Suprapubic skin (tissue), 4 donors: ENCODE measurements around the gene COL11A1. TPM values are rescaled to one million over a fixed set of nuclear protein-coding genes. Genes with fewer than 3 reads are reported as not detected.

Experiments
- DNase-seq, 2 donors: peaks; one replicate each; pipeline ENCODE4 v3.0.0-alpha.2; 2019; ENCODE audit warnings: low spot score in 2 of 2
- H3K27ac ChIP-seq: fragments of 200-600 bp; sonication (generic); one replicate; pipeline ENCODE4 v1.5.1; 2019
- H3K27me3 ChIP-seq: fragments of 200-600 bp; sonication (generic); one replicate; pipeline ENCODE4 v1.5.1; 2019
- H3K36me3 ChIP-seq: fragments of 200-600 bp; sonication (generic); one replicate; pipeline ENCODE4 v1.5.1; 2019
- H3K4me1 ChIP-seq: fragments of 200-600 bp; sonication (generic); one replicate; pipeline ENCODE4 v1.5.1; 2019
- H3K4me3 ChIP-seq: fragments of 200-600 bp; sonication (generic); one replicate; pipeline ENCODE4 v1.5.1; 2019; ENCODE audit warnings: mild to moderate bottlenecking
- H3K9me3 ChIP-seq: fragments of 200-600 bp; sonication (generic); one replicate; pipeline ENCODE4 v1.5.1; 2019
- CTCF ChIP-seq, 2 donors: fragments of 200-600 bp in 1 of 2; fragments of 450-650 bp in 1 of 2; sonication (generic) in 1 of 2; IDR thresholded peaks; one replicate each; pipeline ENCODE4 v1.5.1; 2016 to 2019; ENCODE audit warnings: antibody characterized with exemption in 2 of 2, mild to moderate bottlenecking in 1 of 2, moderate library complexity in 1 of 2
- EP300 ChIP-seq: sonication (generic); formaldehyde crosslinking; IDR thresholded peaks from one replicate; pipeline ENCODE4 v1.6.1; 2017; ENCODE audit warnings: antibody characterized with exemption
- POLR2A ChIP-seq, 2 donors: fragments of 450-650 bp; IDR thresholded peaks; one replicate each; pipeline ENCODE4 v1.6.1; 2017; ENCODE audit warnings: antibody characterized with exemption in 2 of 2, mild to moderate bottlenecking in 2 of 2, moderate library complexity in 2 of 2
- POLR2AphosphoS5 ChIP-seq, 3 donors: sonication (generic); formaldehyde crosslinking; IDR thresholded peaks; one replicate each; pipeline ENCODE4 v1.6.1; 2017; ENCODE audit warnings: antibody characterized with exemption in 3 of 3
- WGBS: methylation state at CpG from one replicate; pipeline ENCODE4 v1.1.5; 2018; 5-methylcytosine and 5-hydroxymethylcytosine counted together
- total RNA-seq, 4 donors: library from RNA; depleted of rRNA; stranded (reverse); fragments of >200 nt; gene quantifications; one replicate each; pipeline ENCODE4 v1.1.0, GENCODE V29; 2016

Gene COL11A1
- 1 to 10 TPM in 3 of 4 donors, not detected in 1; 1.6 to 9.8 (median 1.8) TPM for total RNA-seq

DNA sequence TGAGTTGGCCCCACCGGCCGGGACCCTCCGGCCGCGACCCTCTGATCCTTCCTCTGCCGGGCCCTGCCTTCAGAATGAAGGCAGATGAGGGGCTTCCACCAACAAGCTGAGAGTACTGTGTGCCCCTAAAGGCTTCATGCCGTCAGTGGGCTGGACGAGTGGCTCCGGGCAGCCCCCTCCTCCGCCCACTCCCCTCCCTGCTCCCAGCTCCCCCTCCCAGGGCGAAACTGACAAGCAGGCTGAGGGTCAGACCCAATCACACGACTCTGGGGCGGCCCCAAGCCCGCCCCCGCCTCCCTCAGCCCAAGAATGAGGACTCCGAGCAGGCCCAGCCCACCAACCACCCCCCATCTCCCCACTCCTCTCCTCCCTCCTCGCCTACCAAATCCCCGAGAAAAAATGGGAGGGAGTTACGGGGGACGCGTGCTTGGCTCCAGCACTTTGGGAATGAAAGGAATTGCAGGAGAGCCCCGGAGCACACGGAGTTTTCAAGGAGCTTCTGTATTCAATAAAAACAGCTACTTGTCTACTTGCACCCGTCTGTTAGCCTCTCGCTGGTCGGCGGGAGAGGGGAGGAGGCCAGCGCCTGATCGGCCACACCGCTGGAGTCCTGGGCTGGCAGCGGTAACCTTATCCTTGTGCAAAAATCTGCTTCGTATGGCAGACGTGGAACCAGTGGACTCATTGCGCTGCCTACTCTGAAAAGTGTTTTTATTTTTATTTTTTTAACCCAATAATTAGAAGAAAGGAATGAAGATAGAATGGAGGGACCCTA lies at the start of gene COL11A1:
TSS of gene COL11A1 (minus strand) at position 147 of the 775 bp plus-strand sequence. CDS start 344 bp downstream, outside the sequence.
- DNase-seq, result peak in 1 of 2 donors; percentile 49
- no peaks in the 10 kb centered on the region for H3K9me3 ChIP-seq
- TF ChIP-seq EP300, result no peak

GRCh38 chr1:103156966-103157365 lies 48.6 kb upstream of the COL11A1 start:
- no peak overlapping the region for H3K4me3 ChIP-seq
- H3K27ac ChIP-seq, result no peak overlapping the region
- H3K36me3 ChIP-seq, result no peaks in the 10 kb centered on the region
- TF ChIP-seq POLR2A (IDR thresholded peaks at IDR 0.05), result no peak
- TF ChIP-seq CTCF (IDR thresholded peaks at IDR 0.05), result no peak
- no peak for TF ChIP-seq POLR2AphosphoS5 (IDR thresholded peaks at IDR 0.05)
- no peak for TF ChIP-seq EP300
- DNase-seq, result no peak
- WGBS, result 61% methylated on average over 4 of the region's 4 CpGs
- no peaks in the 10 kb centered on the region for H3K27me3 ChIP-seq
- no peaks in the 10 kb centered on the region for H3K4me1 ChIP-seq
- H3K9me3 ChIP-seq, result no peaks in the 10 kb centered on the region

More for the DNA sequence above, at the start of gene COL11A1:
- peaks cover 27% of the 10 kb centered on the region for H3K4me1 ChIP-seq
- peaks cover 11% of the 10 kb centered on the region for H3K27me3 ChIP-seq
- no peak within 1 kb of the TSS for H3K27ac ChIP-seq
- H3K4me3 ChIP-seq, result peak within 1 kb of the TSS; percentile 48
- 17% methylated on average over 33 of the region's 34 CpGs for WGBS
- no peaks in the 10 kb centered on the region for H3K36me3 ChIP-seq

GRCh38 chr1:103146166-103146565 lies 37.8 kb upstream of the COL11A1 start:
- Histone ChIP-seq H3K36me3 (no peaks in the 10 kb centered on the region), H3K27me3 (no peaks in the 10 kb centered on the region), H3K27ac (no peak overlapping the region), H3K4me1 (no peaks in the 10 kb centered on the region), H3K4me3 (no peak overlapping the region), H3K9me3 (no peaks in the 10 kb centered on the region)
- TF ChIP-seq CTCF (IDR thresholded peaks at IDR 0.05), result no peak
- TF ChIP-seq POLR2A (IDR thresholded peaks at IDR 0.05), result no peak
- no peak for DNase-seq

- Histone ChIP-seq H3K36me3 (no peaks in the 10 kb centered on the region), H3K4me3 (no peak overlapping the region), H3K27ac (no peak overlapping the region), H3K27me3 (no peaks in the 10 kb centered on the region), H3K4me1 (no peaks in the 10 kb centered on the region), H3K9me3 (no peaks in the 10 kb centered on the region)
- no peak for DNase-seq
- 67% methylated on average over 1 of the region's 1 CpG for WGBS
- no peak for TF ChIP-seq CTCF (IDR thresholded peaks at IDR 0.05)
- TF ChIP-seq POLR2AphosphoS5 (IDR thresholded peaks at IDR 0.05), result no peak
- TF ChIP-seq POLR2A (IDR thresholded peaks at IDR 0.05), result no peak
- TF ChIP-seq EP300, result no peak
Measured at GRCh38 chr1:103145449-103145848, 37.1 kb upstream of the COL11A1 start.

GRCh38 chr1:103144681-103145080 lies 36.4 kb upstream of the COL11A1 start:
- Histone ChIP-seq H3K36me3 (no peaks in the 10 kb centered on the region), H3K27me3 (no peaks in the 10 kb centered on the region), H3K4me3 (no peak overlapping the region), H3K27ac (no peak overlapping the region), H3K4me1 (no peaks in the 10 kb centered on the region), H3K9me3 (no peaks in the 10 kb centered on the region)
- no peak for TF ChIP-seq POLR2AphosphoS5 (IDR thresholded peaks at IDR 0.05)
- no peak for TF ChIP-seq POLR2A (IDR thresholded peaks at IDR 0.05)
- no peak for TF ChIP-seq EP300
- TF ChIP-seq CTCF (IDR thresholded peaks at IDR 0.05), result no peak
- WGBS, result 80% methylated on average over 2 of the region's 2 CpGs
- DNase-seq, result no peak
